HUDEP-2 (cell line): ENCODE results near the gene SPAG5.
A peak's percentile ranks its signal among the peaks of the same experiment; 100 is the strongest.
"Not testable (repeated sequence)": the region's sequence is repeated elsewhere in the genome, so short reads cannot be mapped to it uniquely, and the experiment has no call there.

ENCODE experiments used
- DNase-seq, 76 experiments: peaks; one replicate each; lab custom pipeline; 2025; ENCODE audit not compliant: unreplicated experiment in 76 of 76; lab: John Stamatoyannopoulos, UW

Gene SPAG5

DNA sequence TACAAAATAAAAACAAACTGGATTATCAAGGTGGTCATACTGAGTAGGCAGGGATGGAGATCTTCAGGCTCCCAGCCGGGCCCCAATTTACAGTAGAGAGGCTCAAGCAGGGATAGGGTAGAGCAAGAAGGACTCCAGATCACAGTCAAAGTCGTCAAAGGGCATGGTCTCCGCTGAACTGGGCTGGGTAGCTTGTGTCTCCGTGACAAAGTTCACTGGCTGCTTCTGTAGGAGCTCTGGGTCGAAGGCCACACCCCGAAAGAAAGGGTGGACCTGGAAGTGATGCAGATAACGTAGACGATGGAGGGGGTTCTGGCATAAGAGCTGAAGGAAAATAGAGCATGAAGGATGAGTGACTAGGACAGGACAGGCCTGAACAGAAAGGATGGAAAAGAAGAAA is 11.6 kb upstream of the SPAG5 start:
- DNase-seq, result no peak

DNA sequence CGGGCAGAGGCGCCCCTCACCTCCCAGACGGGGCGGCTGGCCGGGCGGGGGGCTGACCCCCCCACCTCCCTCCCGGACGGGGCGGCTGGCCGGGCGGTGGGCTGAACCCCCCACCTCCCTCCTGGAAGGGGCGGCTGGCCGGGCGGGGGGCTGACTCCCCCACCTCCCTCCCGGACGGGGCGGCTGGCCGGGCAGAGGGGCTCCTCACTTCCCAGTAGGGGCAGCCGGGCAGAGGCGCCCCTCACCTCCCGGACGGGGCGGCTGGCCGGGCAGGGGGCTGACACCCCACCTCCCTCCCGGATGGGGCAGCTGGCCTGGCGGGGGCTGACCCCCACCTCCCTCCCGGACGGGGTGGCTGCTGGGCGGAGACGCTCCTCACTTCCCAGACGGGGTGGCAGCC is 5.2 kb upstream of the SPAG5 start:
- not testable (repeated sequence) for DNase-seq

DNA sequence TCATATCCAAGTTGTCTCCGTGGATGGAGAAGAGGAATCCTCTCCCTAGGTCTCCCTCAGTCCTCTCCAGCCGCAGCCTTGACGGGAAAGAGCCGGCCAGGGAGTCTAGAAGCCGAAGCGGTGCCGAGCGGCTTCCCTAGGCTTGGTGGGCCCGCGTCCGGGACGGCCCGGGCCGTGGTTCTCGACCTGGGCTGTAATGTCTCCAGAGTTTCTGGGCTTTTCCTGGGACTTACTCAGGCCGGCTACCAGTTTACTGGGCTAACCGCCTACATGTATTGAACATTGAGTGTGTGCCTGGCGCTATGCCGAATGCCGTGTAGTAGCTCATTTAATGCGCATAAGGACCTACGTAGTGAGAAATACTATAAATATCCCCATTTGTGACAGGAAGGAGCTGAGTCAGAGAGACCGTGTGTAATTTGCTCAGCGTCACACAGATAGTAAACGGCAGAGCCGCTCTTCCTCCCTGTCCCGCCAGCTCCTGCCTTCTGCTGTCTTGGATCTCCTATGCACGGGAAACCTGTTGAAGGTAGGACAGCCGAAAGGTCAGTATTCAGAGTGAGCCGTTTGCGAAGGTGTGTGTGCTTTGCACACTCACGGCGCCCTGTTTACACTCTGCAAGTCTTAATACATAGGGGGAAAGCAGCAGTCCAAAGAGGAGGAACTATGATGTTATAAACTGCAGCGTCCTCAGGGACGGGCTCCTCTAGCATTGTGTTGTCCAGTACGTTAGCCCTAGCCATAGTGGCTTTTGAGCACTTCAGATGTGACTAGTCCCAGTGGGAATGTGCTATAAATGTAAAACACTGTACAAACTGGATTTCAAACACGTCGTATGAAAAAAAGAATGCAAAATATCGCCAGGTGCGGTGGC is 723 bp upstream of the SPAG5 start:
- DNase-seq, result peak in 61 of 76 experiments; percentile 4 to 75 (median 43)

DNA sequence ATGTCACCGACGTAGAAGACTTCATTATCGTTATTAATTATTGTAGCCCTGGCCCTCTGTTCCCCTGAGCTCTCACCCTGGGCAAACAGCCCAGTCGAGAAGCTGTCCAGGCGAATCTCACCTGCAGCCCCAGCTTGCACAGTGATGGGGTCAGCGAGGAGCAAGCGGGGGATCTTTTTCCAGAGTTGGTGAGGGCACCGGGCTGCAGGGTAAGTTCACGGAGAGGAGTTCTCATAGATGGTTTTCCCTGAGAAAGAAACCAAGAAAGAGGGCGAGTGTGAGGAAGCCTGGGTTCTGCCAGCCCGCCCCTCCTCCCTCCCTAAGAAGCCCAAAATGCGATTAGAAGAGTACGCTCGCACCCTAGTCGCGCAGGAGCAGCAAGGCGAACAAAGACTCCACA is 436 bp downstream of the SPAG5 start:
- peak in 1 of 76 experiments; percentile 14 for DNase-seq

DNA sequence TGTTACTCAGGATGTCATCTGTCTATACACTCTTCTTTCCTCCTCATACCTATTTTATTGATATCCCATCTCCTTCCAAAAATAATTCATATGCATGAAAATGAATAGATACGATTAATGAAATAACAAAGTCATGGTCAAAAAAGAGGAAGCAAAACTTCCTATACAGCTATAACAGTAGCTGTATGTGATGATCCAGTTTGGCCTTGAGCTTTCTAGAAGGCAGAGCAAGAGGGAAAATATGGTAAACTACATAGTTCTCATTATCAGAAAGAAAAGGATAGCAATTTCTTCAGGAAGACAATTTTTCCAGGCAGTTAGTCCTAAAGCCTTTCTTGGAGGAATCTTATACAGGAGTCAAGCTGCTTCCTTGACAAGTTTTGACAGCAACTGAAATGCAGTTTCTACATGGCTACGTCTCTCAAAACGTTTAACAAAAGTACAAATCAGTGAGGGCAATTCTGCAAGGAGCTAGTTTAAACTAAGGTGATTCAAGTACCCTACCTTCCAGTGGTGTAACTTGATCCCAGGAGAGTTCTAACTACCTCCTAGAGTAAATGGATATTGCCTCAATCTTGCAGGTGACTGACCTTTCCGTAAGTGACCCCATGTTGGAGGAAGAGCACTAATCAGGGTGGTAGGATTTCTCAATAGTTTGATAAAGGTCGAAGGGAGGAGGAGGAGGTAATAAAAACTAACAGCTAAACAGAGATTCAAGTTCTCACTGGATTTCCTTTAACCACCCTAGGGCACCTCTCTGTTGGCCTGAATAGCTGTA is 1.0 kb downstream of the SPAG5 start:
- no peak for DNase-seq

DNA sequence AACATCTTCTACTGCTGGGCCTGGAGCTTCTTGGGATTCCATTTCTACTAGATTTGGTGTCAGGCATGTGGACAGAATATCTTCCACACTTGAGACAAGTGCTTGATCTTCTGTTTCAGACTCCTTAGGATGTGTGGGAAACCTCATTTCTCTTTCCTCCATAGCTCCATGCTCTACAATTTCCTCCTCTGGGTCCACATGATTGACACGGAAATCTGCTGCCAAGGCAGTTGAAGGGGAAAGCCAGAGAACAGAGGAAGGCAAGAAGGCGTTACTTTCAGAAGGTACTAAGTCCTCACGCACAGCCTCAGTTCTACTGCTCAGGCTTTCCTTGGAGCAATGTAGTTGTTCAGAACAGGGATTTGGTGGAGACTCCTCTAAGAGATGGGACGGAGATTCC is 6.6 kb downstream of the SPAG5 start:
- DNase-seq, result no peak

DNA sequence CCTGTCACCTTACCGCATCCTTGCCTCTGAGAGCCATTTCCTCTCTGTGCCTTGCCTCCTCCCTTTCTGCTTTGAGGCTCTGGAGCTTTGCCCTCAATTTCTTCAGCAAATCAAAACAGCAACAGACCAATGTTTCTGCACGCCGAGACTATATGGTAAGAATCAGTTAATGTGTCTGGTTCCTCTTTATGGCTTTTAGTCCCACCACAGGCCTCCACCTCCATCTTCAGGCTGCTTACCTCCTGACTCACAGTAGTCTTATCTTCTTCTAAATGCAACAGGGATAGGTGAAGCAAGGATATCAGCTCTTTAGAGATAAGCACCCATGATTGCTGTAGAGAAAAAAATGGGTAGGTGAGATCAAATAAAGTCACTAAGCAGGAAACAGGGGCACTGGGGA is 13.0 kb downstream of the SPAG5 start:
- no peak for DNase-seq

DNA sequence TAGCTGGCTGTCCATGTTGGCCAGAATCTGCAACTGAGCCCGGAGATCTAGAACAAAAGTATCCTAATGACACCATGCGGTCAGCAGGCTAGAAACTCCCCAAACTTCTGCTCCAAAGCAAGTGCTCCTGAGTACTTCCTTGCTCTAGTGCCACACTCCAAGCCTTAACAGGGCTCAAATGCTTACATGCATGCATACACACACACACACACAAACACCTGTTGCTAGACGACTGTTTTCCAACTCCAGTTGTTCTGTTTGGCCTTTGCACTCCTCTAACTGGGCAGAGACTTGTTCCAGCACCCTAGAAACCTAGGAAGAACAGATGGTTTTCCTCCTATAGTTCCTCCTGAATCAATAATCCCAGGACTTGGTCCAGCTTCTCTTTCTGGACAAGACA is 14.4 kb downstream of the SPAG5 start:
- DNase-seq, result no peak

DNA sequence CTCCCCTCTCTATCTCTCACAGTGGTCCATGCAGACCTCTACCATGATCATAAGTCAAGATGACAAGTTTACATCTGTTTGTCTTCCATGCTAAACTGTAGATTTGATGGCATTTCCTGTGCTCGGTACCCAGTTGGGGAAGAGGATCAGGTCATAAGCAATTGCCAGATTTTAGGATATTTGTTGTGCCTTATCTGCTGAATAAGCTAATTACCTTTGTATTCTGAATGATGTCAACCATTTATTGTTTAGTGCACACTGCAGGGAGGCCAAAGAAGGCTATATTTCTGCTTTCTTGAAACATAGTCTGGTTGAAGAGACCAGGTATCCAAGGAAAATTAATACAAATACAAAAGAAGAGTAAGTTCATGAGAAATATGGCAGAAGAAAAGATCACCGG is 16.3 kb downstream of the SPAG5 start:
- no peak for DNase-seq

DNA sequence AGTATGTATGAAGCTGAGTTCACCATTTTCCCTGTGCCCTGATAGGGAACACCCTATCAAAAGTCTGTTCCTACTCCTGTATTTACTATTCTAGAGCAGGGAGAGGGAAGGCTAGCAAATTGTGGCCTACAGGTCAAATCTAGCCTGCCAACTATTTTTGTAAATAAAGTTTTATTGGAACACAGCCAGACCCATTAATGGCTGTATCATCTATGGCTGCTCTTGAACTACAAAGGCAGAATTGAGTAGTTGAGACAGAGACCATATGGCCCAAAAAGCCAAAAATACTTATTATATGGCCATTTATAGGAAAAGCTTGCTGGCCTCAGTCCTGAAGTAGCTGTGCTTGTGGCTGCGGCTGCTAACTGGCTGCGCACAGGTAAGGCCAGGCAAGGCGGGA is 17.9 kb downstream of the SPAG5 start:
- no peak for DNase-seq

DNA sequence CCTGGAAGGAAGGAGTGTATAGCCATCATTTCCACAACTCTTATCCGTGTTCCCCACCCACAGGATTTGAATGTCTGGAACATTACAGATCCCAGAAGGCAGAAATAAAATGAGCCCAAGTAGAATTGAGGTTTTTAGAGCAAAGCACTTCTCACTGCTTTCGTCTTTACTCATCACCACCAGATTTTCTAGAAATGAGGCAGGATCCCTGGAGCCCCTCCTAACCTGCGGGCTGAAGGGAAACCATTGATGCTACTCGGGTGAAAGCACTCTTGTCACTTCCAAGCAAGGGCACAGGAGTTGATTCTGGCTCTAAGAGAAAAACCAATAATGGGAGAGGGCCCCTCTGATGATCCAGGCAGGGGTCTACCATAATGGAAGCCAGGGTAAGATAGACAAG is 19.3 kb downstream of the SPAG5 start:
- no peak for DNase-seq

DNA sequence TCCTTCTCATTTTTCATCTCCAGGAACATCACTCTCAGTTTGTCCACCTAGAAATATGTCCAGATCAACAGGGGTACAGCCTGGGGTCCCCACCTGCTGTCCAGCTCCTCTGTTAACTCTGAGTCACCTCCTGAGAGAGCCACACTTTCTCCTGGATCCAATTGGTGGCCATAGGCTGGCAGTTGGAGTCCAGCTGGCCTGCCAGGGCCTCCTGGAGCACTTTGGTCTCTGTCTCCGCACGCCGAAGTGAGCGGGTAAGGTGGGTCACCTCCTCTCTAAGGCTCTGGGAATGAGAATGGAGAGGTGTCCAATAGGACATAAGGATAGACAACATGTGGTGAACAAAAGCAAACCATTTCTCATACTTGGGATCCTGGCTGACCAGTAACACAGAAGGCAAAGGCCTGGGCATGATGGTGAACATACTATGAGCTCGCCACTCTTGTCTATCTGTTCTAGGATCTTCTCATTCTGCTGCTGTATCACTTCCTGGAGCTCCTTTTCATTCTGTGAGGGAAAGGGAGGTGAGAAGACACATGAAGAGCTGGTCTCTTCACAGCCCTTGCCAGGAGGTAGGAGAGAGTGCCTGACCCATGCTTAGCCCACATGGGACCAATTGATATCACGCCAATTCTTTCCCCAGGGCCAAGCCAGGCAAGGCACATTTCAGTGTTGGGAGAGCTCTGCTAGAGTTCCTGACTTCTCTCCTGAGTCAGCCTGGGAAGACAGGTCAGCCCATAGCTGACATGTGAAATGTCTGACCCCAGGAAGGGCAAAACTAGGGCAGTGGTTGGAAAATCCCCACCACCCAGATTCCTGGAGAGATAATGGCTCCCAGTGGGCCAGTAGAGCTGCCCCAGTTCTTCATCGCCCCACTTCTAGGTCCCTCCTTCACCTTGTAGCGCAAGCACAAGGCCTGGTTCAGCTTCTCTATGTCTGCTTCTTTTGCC is 20.3 kb downstream of the SPAG5 start:
- no peak for DNase-seq

DNA sequence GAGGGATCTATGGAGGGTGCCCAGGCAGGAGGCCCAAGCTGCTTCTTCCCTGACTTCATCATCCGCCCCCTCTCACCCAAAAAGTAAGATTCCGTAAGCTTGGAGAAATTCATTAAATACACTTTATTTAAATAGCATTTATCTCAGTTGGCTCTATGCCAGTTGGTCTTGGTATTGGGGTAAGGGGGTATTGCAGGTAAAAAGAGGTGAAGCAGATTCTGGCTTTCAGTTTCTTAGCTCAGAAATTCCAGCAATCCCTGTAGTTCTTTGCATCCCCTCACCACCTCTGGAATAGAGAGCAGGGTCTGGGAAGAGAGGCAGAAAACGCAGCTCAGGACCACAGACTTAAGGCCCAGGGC is 21.4 kb downstream of the SPAG5 start:
- DNase-seq, result no peak

DNA sequence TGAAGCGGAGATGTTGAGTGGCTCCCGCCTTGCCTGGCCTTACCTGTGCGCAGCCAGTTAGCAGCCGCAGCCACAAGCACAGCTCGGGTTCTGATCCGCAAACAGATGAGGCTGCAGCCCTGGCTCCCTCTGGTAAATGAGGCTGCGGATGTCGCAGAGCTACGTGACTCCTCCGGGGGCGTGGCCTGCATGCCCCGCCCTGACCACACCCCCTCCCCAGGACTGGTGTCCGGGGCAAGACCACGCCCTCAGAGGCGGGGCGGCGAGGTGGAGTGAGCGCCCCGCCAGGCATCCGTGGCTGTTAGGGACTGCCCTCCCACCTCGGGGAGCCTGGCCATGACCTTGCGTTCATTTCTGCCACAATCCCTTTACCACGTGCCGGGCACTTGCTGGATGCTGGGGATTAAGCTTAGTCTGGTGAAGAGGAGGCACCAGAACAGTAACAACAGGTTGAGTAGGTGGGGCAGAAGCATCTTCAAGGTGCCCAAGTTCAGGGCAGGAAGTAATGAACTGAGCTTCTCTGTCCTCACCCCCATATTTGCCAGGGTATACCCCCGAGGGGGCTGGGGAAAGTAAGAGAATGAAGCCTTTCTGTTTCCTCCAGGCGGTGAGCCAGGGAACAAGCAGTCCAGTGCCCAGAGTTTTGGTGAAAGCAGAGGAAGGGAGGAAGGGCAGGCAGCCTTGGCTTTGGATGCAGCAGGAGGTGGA is 21.9 kb downstream of the SPAG5 start, which contains the start of gene ALDOC:
TSS of gene ALDOC (minus strand) at position 138 of the 708 bp plus-strand sequence. CDS start 1,363 bp downstream, outside the sequence.
- DNase-seq, result peak in 75 of 76 experiments; percentile 32 to 98 (median 95)

DNA sequence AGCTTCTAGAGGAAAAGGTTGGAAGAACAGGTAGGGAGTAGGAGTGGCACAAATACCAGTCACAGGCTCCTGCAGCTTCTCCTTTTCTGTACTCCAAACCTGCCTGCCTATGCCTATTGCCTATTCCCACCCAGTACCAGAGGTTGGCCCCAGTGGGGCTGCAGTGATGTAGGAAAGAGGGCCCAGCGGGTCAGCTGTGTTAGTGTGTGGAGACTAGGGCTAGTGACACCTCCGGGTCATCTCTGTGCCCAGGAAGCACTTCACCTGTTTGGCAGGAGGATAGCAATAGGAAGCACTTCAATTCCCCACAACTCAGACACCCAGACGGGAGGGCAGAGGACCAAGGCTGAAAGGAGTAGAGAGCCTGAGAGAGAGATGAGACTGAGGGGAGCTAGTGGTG is 22.8 kb downstream of the SPAG5 start:
- not testable (repeated sequence) for DNase-seq

DNA sequence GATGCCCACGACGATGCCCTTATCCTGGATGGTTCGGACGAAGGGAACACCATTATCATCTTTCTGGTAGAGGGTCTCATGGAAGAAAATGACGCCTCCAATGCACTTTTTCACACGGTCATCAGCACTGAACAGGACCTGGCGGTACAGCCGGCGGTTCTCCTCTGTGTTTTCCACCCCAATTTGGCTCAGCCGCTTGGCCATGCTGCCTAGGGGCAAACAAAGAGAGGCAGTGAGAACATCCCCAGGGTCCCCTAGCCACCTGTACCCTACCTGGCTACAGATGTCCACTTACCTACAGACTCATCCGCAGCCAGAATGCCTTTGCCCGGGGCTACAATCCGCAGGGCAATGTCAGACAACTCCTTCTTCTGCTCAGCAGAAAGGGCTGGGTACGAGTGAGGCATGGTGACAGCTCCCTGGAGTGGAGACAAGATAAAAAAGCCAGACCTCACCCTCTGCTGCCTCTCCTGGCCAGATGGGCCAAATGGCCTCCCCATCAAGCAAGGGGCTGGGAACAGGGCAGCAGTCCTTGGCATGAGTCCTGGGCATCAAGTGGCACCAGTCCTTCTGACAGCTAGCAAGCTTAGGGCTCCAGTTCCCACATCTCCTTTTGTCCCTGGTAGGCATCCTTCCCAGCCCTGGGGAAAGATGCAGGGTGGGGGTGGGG is 23.6 kb downstream of the SPAG5 start:
- DNase-seq, result peak in 58 of 76 experiments; percentile 6 to 70 (median 40)

DNA sequence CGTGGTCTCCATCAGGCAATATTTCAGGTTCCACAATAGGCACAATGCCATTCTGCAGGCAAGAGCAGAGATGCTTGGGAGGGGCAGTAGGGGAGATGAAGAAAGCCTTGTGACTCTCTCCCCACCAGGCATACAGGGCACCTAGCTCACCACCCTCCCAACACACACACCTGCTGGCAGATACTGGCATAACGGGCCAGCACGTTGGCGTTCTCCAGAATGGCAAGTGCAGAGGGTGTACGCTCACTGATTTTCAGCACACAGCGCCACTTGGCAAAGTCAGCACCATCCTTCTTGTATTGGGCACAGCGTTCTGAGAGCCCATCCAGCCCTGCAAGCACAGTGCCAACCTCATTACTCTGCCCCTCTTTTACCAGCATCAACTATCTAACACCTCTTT is 24.3 kb downstream of the SPAG5 start:
- DNase-seq, result no peak

DNA sequence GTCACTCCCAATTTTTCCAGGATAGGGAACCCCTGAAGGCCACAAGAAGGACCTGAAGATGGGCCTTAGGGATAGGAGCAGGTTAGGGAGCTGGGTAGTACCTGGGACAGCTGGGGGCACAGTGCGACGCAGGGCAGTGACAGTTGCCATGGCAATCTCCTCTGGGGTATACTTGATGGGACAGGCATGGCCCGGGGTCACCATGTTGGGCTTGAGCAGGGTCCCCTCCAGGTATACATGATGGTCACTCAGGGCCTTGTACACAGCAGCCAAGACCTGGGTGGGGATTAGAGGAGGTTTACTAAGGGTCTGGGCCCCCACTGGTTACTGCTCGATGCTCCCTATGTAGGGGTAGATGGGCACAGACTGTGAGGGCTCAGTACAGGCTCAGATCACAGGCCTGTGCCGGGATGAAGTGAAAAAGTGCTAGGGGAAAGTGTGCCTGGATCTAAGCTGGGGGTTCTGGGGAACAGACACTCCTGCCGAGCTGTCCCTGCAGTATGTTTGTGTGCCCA is 24.8 kb downstream of the SPAG5 start:
- DNase-seq, result no peak

DNA sequence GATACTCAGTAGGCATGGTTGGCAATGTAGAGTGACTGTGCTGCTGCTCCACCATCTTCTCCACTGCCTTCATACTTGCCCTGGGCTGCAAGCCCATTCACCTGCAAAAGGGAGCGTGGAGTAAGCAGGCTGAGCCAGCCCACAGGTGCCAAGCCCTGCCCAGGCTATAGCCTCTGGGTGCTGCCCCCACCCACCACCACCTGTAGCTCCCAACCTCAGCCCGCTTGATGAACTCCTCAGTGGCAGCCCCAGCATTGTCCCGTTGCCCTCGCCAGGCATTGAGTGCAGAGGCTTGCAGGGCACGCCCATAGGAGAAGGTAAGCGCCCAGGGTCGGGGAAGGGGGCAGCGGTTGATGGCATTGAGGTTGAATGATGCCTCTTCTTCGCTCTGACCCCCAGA is 25.3 kb downstream of the SPAG5 start:
- DNase-seq, result no peak
